ENCODE data around the gene GBP3. TPM values are rescaled to one million over a fixed set of nuclear protein-coding genes. Genes with fewer than 3 reads are reported as not detected.
"Not testable (repeated sequence)": the region's sequence is repeated elsewhere in the genome, so short reads cannot be mapped to it uniquely, and the experiment has no call there.

GBP3 gene
- total RNA-seq, 1 experiment from 2014 or later = not detected

DNA sequence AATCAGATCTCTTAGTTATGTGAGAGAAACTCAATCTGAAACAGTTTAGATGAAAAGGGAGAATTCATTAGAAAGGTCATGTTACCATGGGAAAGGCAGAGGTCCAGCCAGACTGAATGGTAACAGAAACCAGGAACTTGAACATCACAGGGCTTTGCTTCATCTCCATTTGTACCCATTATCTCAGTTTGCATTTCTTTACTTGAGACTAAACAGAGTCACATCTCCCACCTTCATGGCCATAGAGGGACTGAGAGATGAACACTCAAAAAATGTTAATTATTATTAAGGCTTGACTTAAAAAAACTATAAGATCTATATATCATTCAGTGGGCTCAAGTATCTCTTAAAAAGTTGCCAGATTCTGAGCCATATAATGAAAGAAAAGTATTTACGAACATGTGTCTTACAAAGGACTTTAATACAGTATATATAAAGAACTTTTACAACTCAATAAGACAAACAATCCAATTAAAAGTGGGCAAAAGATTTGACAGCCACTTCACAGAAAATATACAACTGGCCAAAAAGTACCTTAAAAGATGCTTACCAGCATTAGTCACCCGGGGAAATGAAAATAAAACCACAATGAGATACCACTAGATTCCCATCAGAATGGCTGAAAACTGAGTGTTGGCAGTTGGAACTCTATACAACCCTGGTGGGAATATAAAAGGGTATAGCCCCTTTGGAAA, 43.5 kb downstream of the GBP3 start:
- H3K27me3 ChIP-seq (ENCODE audit: control insufficient read depth, insufficient read depth, low read length) = no peaks in the 10 kb centered on the region
- no peaks in the 10 kb centered on the region; the same call in 1 of the 2 replicates for H3K36me3 ChIP-seq (replicated peaks; ENCODE audit: control insufficient read depth, insufficient read depth, low read length)
- DNase-seq = no peak
- no peak overlapping the region for H3K4me3 ChIP-seq (ENCODE audit: insufficient read depth, low read depth, low read length)

- H3K27me3 ChIP-seq (ENCODE audit: control insufficient read depth, insufficient read depth, low read length) = no peaks in the 10 kb centered on the region
- DNase-seq = no peak
- H3K4me3 ChIP-seq (ENCODE audit: insufficient read depth, low read depth, low read length) = no peak overlapping the region
- H3K36me3 ChIP-seq (replicated peaks; ENCODE audit: control insufficient read depth, insufficient read depth, low read length) = no peaks in the 10 kb centered on the region; the same call in 1 of the 2 replicates
These were observed 46.4 kb downstream of the GBP3 start for GRCh38 chr1:88976235-88976634.

DNA sequence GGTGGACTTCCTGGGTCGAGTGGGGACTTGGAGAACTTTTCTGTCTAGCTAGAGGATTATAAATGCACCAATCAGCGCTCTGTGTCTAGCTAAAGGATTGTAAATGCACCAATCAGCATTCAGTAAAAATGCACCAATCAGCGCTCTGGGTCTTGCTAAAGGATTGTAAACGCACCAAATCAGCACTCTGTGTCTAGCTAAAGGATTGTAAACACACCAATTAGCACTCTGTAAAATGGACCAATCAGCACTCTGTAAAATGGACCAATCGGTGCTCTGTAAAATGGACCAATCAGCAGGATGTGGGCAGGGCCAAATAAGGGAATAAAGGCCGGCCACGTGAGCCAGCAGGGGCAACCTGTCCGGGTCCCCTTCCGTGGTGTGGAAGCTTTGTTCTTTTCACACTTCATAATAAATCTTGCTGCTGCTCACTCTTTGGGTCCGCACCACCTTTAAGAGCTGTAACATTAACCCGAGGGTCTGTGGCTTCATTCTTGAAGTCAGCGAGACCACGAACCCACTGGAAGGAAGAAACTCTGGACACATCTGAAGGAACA, 48.0 kb downstream of the GBP3 start:
- DNase-seq = not testable (repeated sequence)

GRCh38 chr1:88973520-88974137, 49.0 kb downstream of the GBP3 start:
- Histone ChIP-seq H3K27me3 (ENCODE audit: control insufficient read depth, insufficient read depth, low read length) (no peaks in the 10 kb centered on the region), H3K4me3 (ENCODE audit: insufficient read depth, low read depth, low read length) (no peak overlapping the region), H3K36me3 (replicated peaks; ENCODE audit: control insufficient read depth, insufficient read depth, low read length) (no peaks in the 10 kb centered on the region)
- DNase-seq = no peak

More for the DNA sequence above, 48.0 kb downstream of the GBP3 start:
- H3K4me3 ChIP-seq (ENCODE audit: insufficient read depth, low read depth, low read length); H3K27me3 ChIP-seq (ENCODE audit: control insufficient read depth, insufficient read depth, low read length); H3K36me3 ChIP-seq (replicated peaks; ENCODE audit: control insufficient read depth, insufficient read depth, low read length): not testable (repeated sequence)

DNA sequence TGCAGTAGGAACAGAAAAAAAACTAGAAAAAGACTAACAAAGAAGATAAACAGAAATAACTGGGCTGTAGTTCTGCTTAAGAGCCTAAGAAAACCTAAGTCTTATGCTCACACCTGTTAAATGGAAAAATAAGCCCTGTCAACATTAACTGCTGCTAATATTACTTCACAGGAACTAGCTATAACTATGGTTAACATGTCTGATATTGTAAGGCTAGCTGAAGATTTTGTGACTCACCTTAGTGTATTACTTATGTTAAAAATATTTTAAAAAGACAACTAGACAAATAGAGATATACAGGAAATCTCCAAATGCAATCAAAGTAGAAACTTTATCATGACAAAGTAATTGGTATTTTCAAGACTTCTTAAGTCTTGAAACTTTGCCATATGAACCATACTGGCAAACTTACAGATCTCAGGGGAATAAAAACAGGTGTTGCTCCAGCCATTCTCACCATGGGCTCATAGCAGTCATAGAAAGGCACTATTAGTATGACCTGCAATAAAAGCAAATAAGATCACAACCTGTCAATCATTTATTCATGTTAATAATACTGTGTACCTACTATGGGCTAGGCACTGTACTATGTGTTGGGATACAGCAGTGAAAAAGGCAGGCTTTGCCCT, 60.9 kb downstream of the GBP3 start:
- Histone ChIP-seq H3K36me3 (replicated peaks; ENCODE audit: control insufficient read depth, insufficient read depth, low read length) (peaks cover 6% of the 10 kb centered on the region), H3K27me3 (ENCODE audit: control insufficient read depth, insufficient read depth, low read length) (no peaks in the 10 kb centered on the region), H3K4me3 (ENCODE audit: insufficient read depth, low read depth, low read length) (no peak overlapping the region)
- no peak for DNase-seq

- no peak overlapping the region for H3K4me3 ChIP-seq (ENCODE audit: insufficient read depth, low read depth, low read length)
- H3K36me3 ChIP-seq (replicated peaks; ENCODE audit: control insufficient read depth, insufficient read depth, low read length) = peaks cover 7% of the 10 kb centered on the region
- DNase-seq = no peak
- no peaks in the 10 kb centered on the region for H3K27me3 ChIP-seq (ENCODE audit: control insufficient read depth, insufficient read depth, low read length)
These were observed 61.6 kb downstream of the GBP3 start for GRCh38 chr1:88961081-88961480.

Other genes starting within 250 kb of the GBP3 start
- gene GTF2B, start 131.3 kb downstream of the GBP3 start, total RNA-seq (2014; rRNA removed; shearing (Covaris generic)) = 54.3 and 61.1 TPM in 2 replicates
- gene KYAT3, start 30.2 kb downstream of the GBP3 start, total RNA-seq (2014; rRNA removed; shearing (Covaris generic)) = 33.7 and 45.9 TPM in 2 replicates
- 10.7 and 12.2 TPM in 2 replicates for gene RBMXL1, start 30.2 kb downstream of the GBP3 start, total RNA-seq (2014; rRNA removed; shearing (Covaris generic))
- gene GBP1, start 42.3 kb upstream of the GBP3 start, total RNA-seq (2014; rRNA removed; shearing (Covaris generic)) = not detected in 2 replicates
- gene GBP2, start 103.2 kb upstream of the GBP3 start, total RNA-seq (2014; rRNA removed; shearing (Covaris generic)) = 0.04 and 0.07 TPM in 2 replicates
- gene GBP7, start 153.1 kb upstream of the GBP3 start, total RNA-seq (2014; rRNA removed; shearing (Covaris generic)) = not detected in 2 replicates
- gene GBP4, start 176.1 kb upstream of the GBP3 start, total RNA-seq (2014; rRNA removed; shearing (Covaris generic)) = 0.07 TPM in 1 of 2 replicates, not detected in the other
- gene GBP5, start 250.0 kb upstream of the GBP3 start, total RNA-seq (2014; rRNA removed; shearing (Covaris generic)) = not detected in 2 replicates

All from H7 (cell line).